ENCODE data around the gene ADAMTS18. TPM values are rescaled to one million over a fixed set of nuclear protein-coding genes. Genes with fewer than 3 reads are reported as not detected.

ADAMTS18 gene
- total RNA-seq, 1 experiment from 2014 or later: not detected

- no peak for DNase-seq (ENCODE audit: low spot score)
- intact Hi-C loops (cut with micrococcal nuclease; ENCODE audit: unreplicated experiment): no loop called here
- H3K9me3 ChIP-seq (ENCODE audit: low read depth, low read length, poor library complexity, severe bottlenecking): no peaks in the 10 kb centered on the region
- CTCF ChIA-PET: no interaction called here
- no peak overlapping the region for H3K4me3 ChIP-seq (ENCODE audit: low read depth, low read length, poor library complexity, severe bottlenecking)
- no peaks in the 10 kb centered on the region for H3K36me3 ChIP-seq (ENCODE audit: insufficient read depth, low read length, poor library complexity, severe bottlenecking)
- TF ChIP-seq CTCF (conservative IDR thresholded peaks at IDR 0.05; ENCODE audit: low read depth, low read length): no peak
- no peak for TF ChIP-seq EZH2 (IDR thresholded peaks at IDR 0.05; ENCODE audit: borderline replicate concordance, low read depth, low read length, poor library complexity, severe bottlenecking)
- no peaks in the 10 kb centered on the region for H3K4me1 ChIP-seq (ENCODE audit: insufficient read depth, low read length, poor library complexity, severe bottlenecking)
- H3K27ac ChIP-seq (ENCODE audit: low read depth, low read length, poor library complexity, severe bottlenecking): no peak overlapping the region
- peaks cover 10% of the 10 kb centered on the region for H3K27me3 ChIP-seq (replicated peaks; ENCODE audit: insufficient read depth, low read depth, low read length, poor library complexity)
- no TSS peak for BruUV-seq (replicated peaks)
- POLR2A ChIA-PET (ENCODE audit: low non-redundant PET): no interaction called here
Observed at GRCh38 chr16:77422196-77422784, 12.5 kb downstream of the ADAMTS18 start.

GRCh38 chr16:77416939-77417480, 17.8 kb downstream of the ADAMTS18 start:
- POLR2A ChIA-PET (ENCODE audit: low non-redundant PET): no interaction called here
- no peak overlapping the region for H3K27ac ChIP-seq (ENCODE audit: low read depth, low read length, poor library complexity, severe bottlenecking)
- BruUV-seq (replicated peaks): no TSS peak
- no peak overlapping the region for H3K4me3 ChIP-seq (ENCODE audit: low read depth, low read length, poor library complexity, severe bottlenecking)
- no peaks in the 10 kb centered on the region for H3K9me3 ChIP-seq (ENCODE audit: low read depth, low read length, poor library complexity, severe bottlenecking)
- CTCF ChIA-PET: no interaction called here
- DNase-seq (ENCODE audit: low spot score): no peak
- H3K36me3 ChIP-seq (ENCODE audit: insufficient read depth, low read length, poor library complexity, severe bottlenecking): no peaks in the 10 kb centered on the region
- no peaks in the 10 kb centered on the region for H3K4me1 ChIP-seq (ENCODE audit: insufficient read depth, low read length, poor library complexity, severe bottlenecking)
- H3K27me3 ChIP-seq (replicated peaks; ENCODE audit: insufficient read depth, low read depth, low read length, poor library complexity): peaks cover 4% of the 10 kb centered on the region
- TF ChIP-seq CTCF (conservative IDR thresholded peaks at IDR 0.05; ENCODE audit: low read depth, low read length): no peak
- no peak for TF ChIP-seq EZH2 (IDR thresholded peaks at IDR 0.05; ENCODE audit: borderline replicate concordance, low read depth, low read length, poor library complexity, severe bottlenecking)
- intact Hi-C loops (cut with micrococcal nuclease; ENCODE audit: unreplicated experiment): no loop called here

GRCh38 chr16:77414752-77415231, 20.0 kb downstream of the ADAMTS18 start:
- Histone ChIP-seq H3K9me3 (ENCODE audit: low read depth, low read length, poor library complexity, severe bottlenecking) (no peaks in the 10 kb centered on the region), H3K27me3 (replicated peaks; ENCODE audit: insufficient read depth, low read depth, low read length, poor library complexity) (no peaks in the 10 kb centered on the region), H3K36me3 (ENCODE audit: insufficient read depth, low read length, poor library complexity, severe bottlenecking) (no peaks in the 10 kb centered on the region), H3K4me1 (ENCODE audit: insufficient read depth, low read length, poor library complexity, severe bottlenecking) (no peaks in the 10 kb centered on the region), H3K27ac (ENCODE audit: low read depth, low read length, poor library complexity, severe bottlenecking) (no peak overlapping the region), H3K4me3 (ENCODE audit: low read depth, low read length, poor library complexity, severe bottlenecking) (no peak overlapping the region)
- DNase-seq (ENCODE audit: low spot score): no peak
- intact Hi-C loops (cut with micrococcal nuclease; ENCODE audit: unreplicated experiment): no loop called here
- no peak for TF ChIP-seq CTCF (conservative IDR thresholded peaks at IDR 0.05; ENCODE audit: low read depth, low read length)
- TF ChIP-seq EZH2 (IDR thresholded peaks at IDR 0.05; ENCODE audit: borderline replicate concordance, low read depth, low read length, poor library complexity, severe bottlenecking): no peak
- ChIA-PET CTCF (no interaction called here), POLR2A (ENCODE audit: low non-redundant PET) (no interaction called here)
- BruUV-seq (replicated peaks): no TSS peak

All from A673 (cell line).